ENCODE data around the gene NFATC1. TPM values are rescaled to one million over a fixed set of nuclear protein-coding genes. Genes with fewer than 3 reads are reported as not detected.

Gene NFATC1
- total RNA-seq, 1 donor from 2014 or later: 8.1 TPM

- H3K9me3 Mint-ChIP-seq (ENCODE audit: unreplicated experiment): no peaks in the 10 kb centered on the region
- DNase-seq (ENCODE audit: extremely low spot score, unreplicated experiment): peak; percentile 92
- H3K36me3 Mint-ChIP-seq (ENCODE audit: unreplicated experiment): no peaks in the 10 kb centered on the region
- peaks cover 32% of the 10 kb centered on the region for H3K4me1 Mint-ChIP-seq (ENCODE audit: unreplicated experiment)
- no peak for TF ChIP-seq CTCF (IDR thresholded peaks at IDR 0.05)
- no peaks in the 10 kb centered on the region for H3K27me3 Mint-ChIP-seq (ENCODE audit: unreplicated experiment)
- H3K4me3 Mint-ChIP-seq (ENCODE audit: unreplicated experiment): peak overlapping the region; percentile 18
- H3K27ac Mint-ChIP-seq (ENCODE audit: unreplicated experiment): peak overlapping the region; percentile 81
Measured at GRCh38 chr18:79402977-79403722, 7.4 kb downstream of the NFATC1 start.

- DNase-seq (ENCODE audit: extremely low spot score, unreplicated experiment): no peak
- TF ChIP-seq CTCF (IDR thresholded peaks at IDR 0.05): no peak
- H3K9me3 Mint-ChIP-seq (ENCODE audit: unreplicated experiment): no peaks in the 10 kb centered on the region
- no peaks in the 10 kb centered on the region for H3K36me3 Mint-ChIP-seq (ENCODE audit: unreplicated experiment)
- H3K4me3 Mint-ChIP-seq (ENCODE audit: unreplicated experiment): peak overlapping the region; percentile 18
- H3K27ac Mint-ChIP-seq (ENCODE audit: unreplicated experiment): peak overlapping the region; percentile 81
- H3K4me1 Mint-ChIP-seq (ENCODE audit: unreplicated experiment): peaks cover 31% of the 10 kb centered on the region
- no peaks in the 10 kb centered on the region for H3K27me3 Mint-ChIP-seq (ENCODE audit: unreplicated experiment)
Measured at GRCh38 chr18:79403723-79404566, 8.2 kb downstream of the NFATC1 start.

GRCh38 chr18:79404567-79404910, 8.8 kb downstream of the NFATC1 start:
- no peak for TF ChIP-seq CTCF (IDR thresholded peaks at IDR 0.05)
- DNase-seq (ENCODE audit: extremely low spot score, unreplicated experiment): no peak
- Mint-ChIP-seq H3K36me3 (ENCODE audit: unreplicated experiment) (no peaks in the 10 kb centered on the region), H3K27ac (ENCODE audit: unreplicated experiment) (peak overlapping the region; percentile 44), H3K27me3 (ENCODE audit: unreplicated experiment) (no peaks in the 10 kb centered on the region), H3K4me3 (ENCODE audit: unreplicated experiment) (no peak overlapping the region), H3K4me1 (ENCODE audit: unreplicated experiment) (peaks cover 30% of the 10 kb centered on the region), H3K9me3 (ENCODE audit: unreplicated experiment) (no peaks in the 10 kb centered on the region)

- Mint-ChIP-seq H3K27ac (ENCODE audit: unreplicated experiment) (no peak overlapping the region), H3K36me3 (ENCODE audit: unreplicated experiment) (no peaks in the 10 kb centered on the region), H3K4me3 (ENCODE audit: unreplicated experiment) (no peak overlapping the region), H3K4me1 (ENCODE audit: unreplicated experiment) (peaks cover 30% of the 10 kb centered on the region), H3K27me3 (ENCODE audit: unreplicated experiment) (no peaks in the 10 kb centered on the region), H3K9me3 (ENCODE audit: unreplicated experiment) (no peaks in the 10 kb centered on the region)
- no peak for DNase-seq (ENCODE audit: extremely low spot score, unreplicated experiment)
- TF ChIP-seq CTCF (IDR thresholded peaks at IDR 0.05): no peak
Measured at GRCh38 chr18:79405019-79405780, 9.5 kb downstream of the NFATC1 start.

Data from osteocyte (in vitro differentiated cells).